Stimulated activated CD4-positive, alpha-beta T cell treated with anti-CD3 and anti-CD28 coated beads, Interleukin-12 subunit alpha, Interleukin-12 subunit beta, amount 100 ng/mL, for 24 hours (primary cell): ENCODE data around the gene SYNJ1.
"Not testable (repeated sequence)": the region's sequence is repeated elsewhere in the genome, so short reads cannot be mapped to it uniquely, and the experiment has no call there.

Experiments
- DNase-seq, 2 experiments: peaks; one replicate each; pipeline ENCODE4 v3.0.0-alpha.2; 2020; ENCODE audit warnings: low read depth in 2 of 2

SYNJ1 gene

DNA sequence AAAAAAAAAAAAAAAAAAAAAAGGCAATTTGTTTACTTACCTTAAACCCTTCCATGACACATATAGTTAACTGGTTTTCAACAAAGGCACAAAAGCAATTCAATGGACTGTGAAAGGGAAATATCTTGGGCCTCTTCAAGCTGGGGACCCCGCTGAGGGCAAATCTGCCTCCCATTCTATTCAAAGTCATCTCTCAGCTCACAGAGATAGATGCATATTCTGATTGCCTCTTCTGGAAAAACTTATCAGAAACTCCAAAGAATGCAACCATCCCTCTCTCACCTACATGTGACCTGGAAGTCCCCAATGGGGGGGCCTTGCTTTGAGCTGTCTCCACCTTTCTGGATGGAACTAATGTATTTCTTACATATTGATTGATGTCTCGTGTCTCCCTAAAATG, 12.1 kb upstream of the SYNJ1 start:
- no peak for DNase-seq

DNA sequence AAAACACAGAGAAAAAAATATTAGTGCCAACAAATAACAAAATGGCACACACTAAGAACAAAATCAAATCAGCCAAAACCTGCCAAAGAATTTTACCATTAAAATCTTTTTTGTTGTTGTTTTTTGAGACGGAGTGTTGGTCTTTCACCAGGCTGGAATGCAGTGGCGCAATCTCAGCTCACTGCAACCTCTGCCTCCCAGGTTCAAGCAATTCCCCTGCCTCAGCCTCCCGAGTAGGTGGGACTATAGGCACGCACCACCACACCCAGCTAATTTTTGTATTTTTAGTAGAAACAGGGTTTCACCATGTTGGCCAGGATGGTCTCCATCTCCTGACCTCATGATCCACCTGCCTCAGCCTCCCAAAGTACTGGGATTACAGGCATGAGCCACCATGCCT, 8.3 kb upstream of the SYNJ1 start:
- not testable (repeated sequence) for DNase-seq

DNA sequence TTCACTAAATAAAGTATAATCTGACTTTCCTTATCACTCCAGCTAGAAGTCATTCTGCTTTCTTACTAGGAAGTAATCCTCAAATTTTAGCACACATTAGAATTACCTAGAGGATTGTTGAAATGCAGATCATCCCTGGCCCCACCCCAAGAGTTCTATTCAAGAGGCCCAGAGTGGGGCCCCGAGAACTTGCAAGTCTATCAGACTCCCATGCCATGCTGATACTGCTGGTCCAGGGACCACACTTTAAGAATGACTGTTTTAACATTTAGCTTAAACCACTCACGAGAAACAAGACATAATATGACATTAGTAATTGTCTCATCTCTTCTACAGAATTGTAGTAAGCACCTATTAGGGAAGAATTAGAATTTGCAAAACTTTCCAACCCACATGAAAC, 7.7 kb upstream of the SYNJ1 start:
- no peak for DNase-seq

DNA sequence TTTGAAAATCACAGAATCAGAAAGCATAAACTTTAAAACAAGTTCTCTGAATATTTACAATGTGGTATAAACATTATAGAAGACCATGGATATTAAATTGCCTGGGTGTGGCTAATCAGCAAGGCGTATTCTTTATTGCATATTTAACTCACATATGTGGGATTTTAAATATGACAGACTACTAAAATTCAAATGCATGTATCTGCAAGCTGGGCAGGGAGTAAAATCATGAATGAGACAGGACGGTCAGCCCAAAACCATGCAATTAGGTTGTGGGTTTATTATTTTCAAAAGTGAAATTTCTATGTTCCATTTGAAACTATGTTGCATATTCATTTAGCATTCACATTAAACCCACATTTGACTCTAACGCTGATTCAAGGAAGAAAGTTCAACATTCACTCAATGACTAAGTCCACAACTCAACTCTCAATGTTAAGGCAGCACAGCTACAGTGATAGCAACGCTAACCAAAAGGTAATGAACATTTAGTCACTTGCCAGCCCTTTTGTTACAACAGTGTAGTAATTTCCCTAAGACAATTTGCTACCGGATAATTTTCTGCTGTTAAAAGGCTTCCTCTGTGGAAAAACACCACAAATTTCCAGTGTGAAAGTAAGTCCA, 6.3 kb upstream of the SYNJ1 start:
- no peak for DNase-seq

DNA sequence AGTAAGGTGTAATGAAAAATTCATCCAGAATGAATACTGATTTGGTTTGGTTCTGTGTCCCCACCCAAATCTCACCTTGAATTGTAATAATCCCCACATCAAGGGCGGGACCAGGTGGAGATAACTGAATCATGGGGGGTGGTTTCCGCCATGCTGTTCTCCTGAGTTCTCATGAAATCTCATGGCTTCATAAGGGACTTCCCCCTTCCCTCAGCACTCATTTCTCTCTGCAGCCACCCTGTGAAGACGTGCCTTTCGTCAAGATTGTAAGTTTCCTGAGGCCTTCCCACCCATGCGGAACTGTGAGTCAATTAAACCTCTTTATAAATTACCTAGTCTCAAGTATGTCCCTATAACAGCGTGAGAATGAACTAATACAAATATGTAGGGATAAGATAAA, 5.5 kb upstream of the SYNJ1 start:
- DNase-seq: peak in 1 of 2 experiments; percentile 33

DNA sequence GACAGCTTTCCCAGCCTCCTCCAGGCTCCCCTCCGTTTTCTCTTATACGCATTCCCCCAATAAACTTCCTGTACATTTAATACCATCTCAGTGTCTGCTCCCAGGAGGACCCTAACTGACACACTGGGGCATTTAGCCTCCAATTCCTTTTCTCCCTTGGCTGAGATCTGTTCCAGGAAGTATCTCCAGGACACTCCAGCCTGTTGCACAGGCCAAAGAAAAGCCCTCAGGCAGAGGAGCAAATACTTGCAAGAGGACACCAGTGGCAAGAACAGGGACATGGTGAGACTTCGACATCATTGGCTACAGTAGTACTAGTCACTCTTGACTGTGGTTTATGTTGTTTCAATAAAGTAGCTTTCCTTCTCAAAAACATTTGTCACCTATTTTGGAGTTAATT, 4.7 kb upstream of the SYNJ1 start:
- no peak for DNase-seq

DNA sequence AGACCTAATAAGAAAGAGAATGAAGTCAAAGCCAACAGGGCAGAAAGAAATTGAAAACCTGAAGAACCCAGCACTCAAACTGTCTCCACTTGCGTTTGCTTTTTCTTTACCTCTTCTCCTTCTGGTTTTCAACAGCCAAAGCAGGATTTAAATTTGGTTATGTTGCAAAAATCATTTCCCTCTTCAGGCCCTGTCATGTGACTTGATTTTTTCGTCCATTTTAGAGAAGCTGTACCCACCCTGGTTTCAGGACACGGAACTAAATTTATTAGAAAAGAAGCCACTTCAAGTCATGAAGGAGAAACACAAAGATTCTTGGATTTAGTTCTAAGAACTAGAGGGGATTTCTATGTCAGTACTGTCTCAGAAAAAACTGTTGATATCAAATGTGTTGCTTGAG, 1.0 kb upstream of the SYNJ1 start:
- DNase-seq: no peak

DNA sequence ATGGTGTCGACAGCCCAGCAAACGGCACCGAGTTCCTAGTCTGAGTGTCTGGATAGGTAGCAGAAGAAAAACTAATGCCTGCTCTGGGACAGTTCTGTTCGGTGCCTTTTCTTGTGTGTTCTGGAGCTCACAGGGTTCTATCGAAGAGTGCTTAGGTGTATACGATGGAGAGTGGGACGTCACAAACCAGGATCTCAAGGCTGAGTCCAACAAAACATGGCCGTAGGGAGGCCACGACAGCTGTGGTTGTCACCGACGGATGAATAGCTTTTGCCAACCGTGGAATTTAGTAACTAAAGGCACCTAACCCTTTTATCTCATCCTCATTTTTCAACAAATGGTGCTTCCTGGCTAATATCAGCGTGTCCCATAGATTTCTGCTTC, 635 bp upstream of the SYNJ1 start:
- DNase-seq: no peak

DNA sequence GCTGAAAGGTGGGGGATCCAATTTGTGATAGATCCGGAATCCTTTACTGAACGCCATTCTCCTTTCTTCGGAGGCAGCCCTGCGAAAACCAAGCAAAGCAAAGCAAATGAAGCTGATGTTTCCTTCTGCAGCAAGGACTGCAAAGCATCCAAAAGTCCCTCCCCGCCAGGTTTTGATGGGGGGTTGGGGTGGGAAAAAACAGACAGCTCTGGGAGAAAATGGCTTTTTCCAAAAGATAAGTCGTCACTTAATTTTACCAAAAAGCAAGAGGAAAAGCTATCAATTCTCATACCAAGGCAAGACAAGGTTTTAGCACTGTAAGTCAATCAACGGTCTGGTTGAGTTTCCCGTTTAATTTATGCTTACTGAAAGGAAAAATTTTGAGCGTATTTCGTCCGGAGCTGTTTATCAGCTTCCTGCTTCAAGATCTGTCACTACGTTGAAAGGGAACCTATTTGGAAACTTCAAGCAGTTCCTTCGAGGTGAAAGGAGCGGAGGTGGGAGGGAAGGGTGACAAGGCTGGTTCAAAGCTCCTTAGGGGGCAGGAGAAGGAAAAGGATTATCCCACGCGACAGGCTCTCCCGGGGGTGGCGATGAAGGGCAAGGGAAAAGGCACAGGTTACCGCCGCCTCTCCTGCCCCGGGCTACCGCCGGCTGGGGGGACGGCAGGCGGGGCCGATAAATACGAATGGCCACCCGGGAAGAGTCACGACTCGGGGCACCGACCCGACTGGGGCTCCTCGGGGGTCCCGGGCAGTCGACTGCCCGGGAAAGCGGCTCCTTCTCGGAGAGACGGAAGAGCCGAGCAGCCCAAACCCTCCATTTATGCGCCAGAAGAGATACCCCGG, 750 bp downstream of the SYNJ1 start:
- DNase-seq: no peak

DNA sequence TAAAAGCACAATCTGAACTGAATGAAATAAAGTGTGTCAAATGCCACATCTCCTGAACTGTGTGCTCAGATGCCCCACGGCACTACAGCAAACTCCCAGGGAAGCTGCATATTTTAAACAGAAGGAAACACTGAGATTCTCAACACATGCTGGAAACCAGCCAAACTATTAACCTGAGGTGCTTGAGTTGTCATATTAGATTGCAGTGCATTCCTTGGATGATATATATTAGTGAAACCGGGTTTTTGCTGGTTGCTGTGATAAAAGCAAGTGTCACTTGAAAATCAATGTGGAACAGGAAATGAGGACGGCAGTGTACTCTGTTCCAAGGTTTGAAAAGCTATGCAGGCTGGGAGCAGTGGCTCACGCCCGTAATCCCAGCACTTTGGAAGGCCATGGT, 8.7 kb downstream of the SYNJ1 start:
- no peak for DNase-seq

DNA sequence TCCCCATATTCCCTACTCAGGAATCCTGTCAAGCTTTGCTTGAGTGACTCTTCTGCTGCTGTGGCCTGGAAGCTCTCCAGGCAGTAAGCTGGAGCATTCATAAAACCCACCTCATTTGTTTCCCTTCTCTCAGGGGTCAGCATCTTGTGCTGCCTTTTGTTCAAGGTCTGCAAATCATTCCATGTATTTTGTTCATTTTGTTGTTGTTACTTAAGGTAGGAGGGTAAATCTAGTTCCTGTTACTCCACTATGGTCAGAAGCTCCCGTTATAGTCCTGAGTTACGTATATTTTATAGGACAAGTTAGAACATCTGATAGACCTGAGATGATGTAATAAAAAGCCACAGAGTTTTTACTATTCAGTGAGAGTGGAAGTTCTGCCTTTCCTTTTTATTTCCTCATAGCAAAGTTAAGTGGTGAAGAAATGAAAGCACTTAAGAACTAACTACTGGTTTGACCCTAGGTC, 9.9 kb downstream of the SYNJ1 start:
- no peak for DNase-seq

DNA sequence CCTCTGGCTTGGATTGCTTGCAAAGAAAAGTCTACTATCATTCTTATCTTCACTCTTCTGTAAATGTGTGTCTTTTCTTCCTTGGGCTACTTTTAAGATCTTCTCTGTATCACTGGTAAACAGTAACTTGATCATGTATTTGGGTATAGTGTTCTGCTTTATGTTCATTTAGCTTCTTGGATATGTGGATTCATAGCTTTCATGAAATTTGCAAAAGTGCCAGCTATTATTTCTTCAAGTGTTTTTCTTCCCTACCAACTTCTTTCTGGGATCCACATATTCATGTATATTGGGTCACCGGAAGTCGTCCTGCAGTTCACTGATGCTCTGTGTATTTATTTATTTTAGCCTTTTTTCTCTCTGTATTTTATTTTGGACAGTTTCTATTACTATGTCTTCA, 11.3 kb downstream of the SYNJ1 start:
- DNase-seq: no peak

DNA sequence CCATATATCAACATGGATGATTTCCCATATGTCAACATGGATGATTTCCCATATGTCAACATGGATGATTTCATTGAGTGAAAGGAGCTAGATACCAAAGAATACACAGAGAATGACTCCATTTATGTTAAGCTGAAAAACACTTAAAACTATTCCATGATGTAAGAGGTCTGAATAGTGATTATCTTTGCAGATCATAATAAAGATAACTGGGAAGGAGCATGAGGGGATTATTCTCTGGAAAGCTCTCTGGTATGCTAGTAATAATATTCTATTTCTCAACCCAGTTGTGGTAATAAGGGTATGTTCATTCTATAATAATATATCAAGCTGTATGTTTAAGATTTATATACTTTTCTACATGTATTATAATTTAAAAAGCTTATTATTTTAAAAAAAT, 14.1 kb downstream of the SYNJ1 start:
- no peak for DNase-seq

DNA sequence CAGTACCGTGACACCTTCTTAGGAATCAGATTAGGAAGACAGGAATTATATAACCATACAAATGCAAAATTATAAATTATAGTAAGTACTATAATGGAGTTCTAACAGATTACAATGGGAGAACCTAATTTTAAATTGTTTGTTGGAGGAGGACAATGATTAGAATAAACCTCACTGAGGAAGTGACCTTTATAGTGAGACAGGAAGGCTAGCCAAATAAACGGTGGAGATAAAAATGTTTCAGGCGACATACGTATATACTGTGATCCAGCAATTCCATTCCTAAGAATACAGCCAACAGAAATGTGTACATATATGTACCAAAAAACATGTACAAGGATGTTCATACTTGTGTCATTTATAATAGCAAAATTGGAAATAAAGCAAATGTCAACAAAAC, 15.2 kb downstream of the SYNJ1 start:
- DNase-seq: no peak

DNA sequence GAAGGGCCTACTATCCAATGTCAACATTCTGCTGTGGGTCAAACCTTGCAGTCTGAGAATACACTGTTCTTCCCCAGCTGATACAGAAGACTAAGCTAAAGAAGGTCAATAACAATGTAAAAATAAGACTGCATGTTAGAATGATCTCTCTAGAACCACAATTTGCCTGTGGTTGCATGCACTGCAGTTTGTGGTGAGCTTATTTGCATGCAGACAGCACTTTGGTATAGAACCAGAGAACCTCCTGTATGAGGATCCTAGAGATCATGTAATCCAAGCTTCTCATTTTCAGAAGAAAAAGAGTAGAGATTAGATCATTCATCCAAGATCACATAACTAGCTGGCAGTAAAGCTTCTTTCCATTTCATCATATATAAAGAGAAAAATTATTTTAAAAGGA, 15.8 kb downstream of the SYNJ1 start:
- DNase-seq: no peak

DNA sequence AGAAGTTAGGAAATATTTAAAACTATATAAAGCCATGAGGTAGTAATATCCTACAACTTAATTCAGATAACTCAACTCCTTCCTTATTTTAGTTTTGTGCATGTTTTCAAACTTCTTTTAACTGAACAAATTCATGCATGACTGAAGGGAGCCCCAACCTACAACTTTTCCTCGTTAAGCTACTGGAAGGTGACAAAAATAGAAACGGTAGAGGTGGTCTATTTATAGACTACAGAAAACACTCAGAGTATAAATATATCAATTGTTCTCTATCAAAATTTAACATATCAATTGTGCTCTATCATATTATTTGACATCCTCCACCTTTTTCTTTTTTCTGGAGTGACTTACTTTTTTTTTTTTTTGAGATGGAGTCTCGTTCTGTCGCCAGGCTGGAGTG, 16.8 kb downstream of the SYNJ1 start:
- DNase-seq: no peak

DNA sequence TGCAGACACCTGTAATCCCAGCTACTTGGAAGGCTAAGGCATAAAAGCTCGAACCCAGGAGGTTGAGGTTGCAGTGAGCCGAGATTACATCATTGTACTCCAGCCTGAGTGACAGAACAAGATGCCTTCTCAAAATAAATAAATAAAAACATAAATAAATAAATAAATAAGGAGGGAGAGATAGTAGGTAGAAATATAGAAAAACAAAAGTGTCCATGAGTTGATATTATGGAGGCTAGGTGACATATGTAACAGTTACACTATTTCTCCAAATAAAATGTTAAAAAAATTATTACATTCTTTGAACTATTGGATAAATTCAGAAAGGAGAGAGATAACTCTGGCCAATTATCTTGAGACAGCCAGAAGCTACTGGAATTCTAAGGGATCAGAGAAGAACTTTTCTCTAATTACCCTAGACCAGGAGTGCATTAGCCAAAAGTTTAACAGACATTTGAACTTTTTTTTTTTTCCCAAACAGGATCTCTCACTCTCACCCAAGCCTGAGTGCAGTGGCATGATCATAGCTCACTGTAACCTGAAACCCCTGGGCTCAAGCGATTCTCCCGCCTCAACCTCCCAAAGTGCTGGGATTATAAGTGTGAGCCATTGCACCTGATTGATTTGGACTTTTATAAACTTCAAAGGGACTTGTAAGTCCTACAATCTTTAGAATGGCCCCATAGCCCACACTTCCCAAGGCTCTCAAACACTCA, 17.6 kb downstream of the SYNJ1 start:
- no peak for DNase-seq

DNA sequence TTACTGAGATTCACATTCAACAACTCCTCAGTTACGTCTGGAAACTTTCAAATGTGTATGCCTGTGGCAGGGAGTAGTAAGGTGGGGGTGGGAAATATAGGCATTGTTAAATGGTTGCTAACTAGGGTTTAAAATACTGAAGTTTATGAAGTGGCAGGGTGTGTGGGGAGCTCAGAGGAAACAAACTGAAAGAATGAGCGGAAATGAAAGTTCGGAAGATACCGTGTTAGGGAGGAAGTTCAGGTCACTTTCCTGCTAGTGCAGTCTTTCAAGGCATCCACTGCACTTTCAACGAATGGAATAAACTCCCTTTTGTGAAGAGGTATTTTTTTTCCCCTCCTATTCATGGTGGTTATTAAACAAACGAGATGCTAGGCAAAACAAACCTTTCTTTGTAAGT, 19.7 kb downstream of the SYNJ1 start:
- DNase-seq: no peak

DNA sequence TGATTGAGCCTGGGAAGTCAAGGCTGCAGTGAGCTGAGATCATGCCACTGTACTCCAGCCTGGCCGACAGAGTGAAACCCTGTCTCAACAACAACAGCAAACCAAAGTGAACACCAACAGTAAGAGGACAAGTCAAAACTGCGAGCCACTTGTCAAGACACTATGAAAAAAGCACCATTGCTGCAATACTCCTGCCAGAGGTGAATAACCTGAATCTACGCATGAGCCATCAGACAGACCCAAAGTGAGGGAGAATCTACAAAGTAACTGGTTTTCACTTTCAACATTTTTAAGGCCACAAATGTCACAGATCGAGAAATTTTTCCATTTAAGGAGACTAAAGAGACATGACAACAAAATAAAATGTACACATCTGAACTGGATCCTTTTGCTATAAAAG, 21.9 kb downstream of the SYNJ1 start:
- DNase-seq: no peak

DNA sequence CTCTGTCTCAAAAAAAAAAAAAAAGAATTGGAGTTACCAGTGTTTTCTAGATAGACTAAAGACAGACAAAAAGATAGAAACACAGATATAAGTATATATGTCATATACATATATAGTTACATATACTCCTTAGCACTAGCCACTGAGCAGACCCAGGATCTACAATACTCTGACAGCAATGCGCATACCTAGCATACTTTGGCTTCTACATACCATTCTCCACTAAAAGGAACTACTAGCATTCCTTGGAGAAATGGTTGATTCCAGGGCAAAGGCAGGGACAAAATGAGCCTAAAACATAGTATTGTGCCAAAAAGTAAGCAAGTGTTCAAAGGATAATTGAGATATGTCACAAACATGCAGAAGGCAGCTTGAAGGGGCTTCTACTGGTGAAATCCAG, 22.7 kb downstream of the SYNJ1 start:
- no peak for DNase-seq

DNA sequence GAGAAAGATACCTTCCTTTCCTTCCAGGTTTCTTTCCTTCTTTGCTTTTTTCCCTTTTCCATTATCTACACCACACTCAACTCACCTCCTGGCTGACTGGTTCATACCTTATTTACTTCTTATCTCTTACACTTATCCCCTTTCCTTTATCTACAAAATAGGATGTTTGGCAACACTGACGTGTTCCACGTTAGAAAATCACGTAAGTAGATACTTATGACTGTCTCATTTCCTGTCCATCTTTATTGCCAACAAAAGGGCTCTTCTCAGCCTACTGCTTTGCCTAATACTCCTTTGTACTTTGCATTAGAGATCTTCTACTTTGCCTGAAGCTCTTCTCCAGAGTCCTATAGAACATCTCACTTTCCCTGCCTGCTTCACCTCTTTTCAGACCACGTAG, 25.1 kb downstream of the SYNJ1 start:
- no peak for DNase-seq

DNA sequence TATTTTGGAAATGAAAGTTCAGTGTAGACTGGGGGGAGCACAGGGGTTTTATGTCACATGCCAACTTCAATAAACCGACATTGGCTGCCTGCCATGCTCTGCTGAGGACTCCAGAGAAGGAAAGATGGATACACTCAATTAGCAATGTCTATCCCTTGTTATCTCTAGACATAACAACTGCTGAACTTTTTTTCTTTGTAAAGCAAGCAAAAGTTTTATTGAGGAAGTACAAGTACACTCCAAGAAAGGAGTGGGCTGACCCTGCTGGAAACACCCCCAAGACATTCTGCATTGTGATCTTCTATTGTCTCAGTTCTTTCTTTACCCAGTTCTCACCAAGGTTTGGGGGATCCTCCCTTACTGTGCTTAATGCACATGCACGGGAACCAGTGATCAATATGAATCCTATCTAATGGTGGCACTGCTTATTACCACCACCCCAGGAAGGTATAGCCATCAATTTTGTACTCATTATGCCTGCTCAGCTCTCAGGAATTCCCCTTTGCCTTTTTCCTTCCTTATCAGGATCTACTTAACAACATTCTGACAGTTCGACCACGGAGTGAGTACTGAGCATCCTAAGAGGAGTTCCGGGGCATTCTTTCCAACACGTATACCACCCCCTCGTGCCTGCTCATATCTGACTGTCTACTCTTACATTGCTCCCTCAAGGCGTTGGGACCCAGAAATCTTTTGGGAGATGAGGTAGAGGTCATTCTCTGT, 28.7 kb downstream of the SYNJ1 start:
- no peak for DNase-seq
